CD14-positive monocyte (primary cell): ENCODE measurements around the gene RAPGEFL1. TPM values are rescaled to one million over a fixed set of nuclear protein-coding genes. Genes with fewer than 3 reads are reported as not detected.

Source experiments
- DNase-seq, 3 donors: peaks; one replicate each; pipeline ENCODE4 v3.0.0-alpha.2; 2011 to 2022
- H2AFZ ChIP-seq: 2 replicates; pipeline ENCODE4 v1.6.0; 2012; ENCODE audit warnings: mild to moderate bottlenecking, low read depth, low read length, inconsistent platforms; ENCODE audit not compliant: insufficient read depth, poor library complexity, severe bottlenecking
- H3K27ac ChIP-seq, 2 donors: 1 replicate in 1 of 2; 2 replicates in 1 of 2; pipeline ENCODE4 v1.5.1; 2012 to 2013; ENCODE audit warnings: low read length in 2 of 2, control low read depth in 1 of 2, inconsistent platforms in 1 of 2, low read depth in 1 of 2, mild to moderate bottlenecking in 1 of 2
- H3K27me3 ChIP-seq, 2 donors: one replicate each; pipeline versions ENCODE4 v1.6.0 to v1.6.1; 2011 to 2013; ENCODE audit warnings: low read length in 2 of 2; ENCODE audit not compliant: control insufficient read depth in 2 of 2, insufficient read depth in 2 of 2
- H3K36me3 ChIP-seq, 2 donors: replicated peaks in 1 of 2; 1 replicate in 1 of 2; 2 replicates in 1 of 2; pipeline versions ENCODE4 v1.5.1 to v1.6.1; 2012 to 2013; ENCODE audit warnings: low read length in 2 of 2, control low read depth in 1 of 2, inconsistent platforms in 1 of 2, mild to moderate bottlenecking in 1 of 2; ENCODE audit not compliant: insufficient read depth in 2 of 2, control insufficient read depth in 1 of 2
- H3K4me1 ChIP-seq, 2 donors: 1 replicate in 1 of 2; 2 replicates in 1 of 2; pipeline versions ENCODE4 v1.5.1 to v1.6.1; 2012 to 2013; ENCODE audit warnings: low read length in 2 of 2, control low read depth in 1 of 2, inconsistent platforms in 1 of 2, mild to moderate bottlenecking in 1 of 2, moderate library complexity in 1 of 2; ENCODE audit not compliant: insufficient read depth in 2 of 2, control insufficient read depth in 1 of 2
- H3K4me2 ChIP-seq: replicated peaks from 2 replicates; pipeline ENCODE3; 2012; ENCODE audit warnings: low read length, moderate library complexity, mild to moderate bottlenecking; ENCODE audit not compliant: poor library complexity, severe bottlenecking; ENCODE audit errors: extremely low read depth
- H3K4me3 ChIP-seq, 3 experiments: fragments of 200-600 bp in 1 of 3; sonication (generic) in 1 of 3; replicated peaks in 1 of 3; 1 replicate in 2 of 3; 2 replicates in 1 of 3; pipeline ENCODE4 v1.5.1; 2011 to 2013; ENCODE audit warnings: low read length in 3 of 3, mild to moderate bottlenecking in 3 of 3, control low read depth in 2 of 3, low read depth in 2 of 3, inconsistent platforms in 1 of 3, moderate library complexity in 1 of 3
- H3K79me2 ChIP-seq: 2 replicates; pipeline ENCODE4 v1.6.0; 2012; ENCODE audit warnings: mild to moderate bottlenecking, control low read depth, inconsistent platforms, low read length, moderate library complexity; ENCODE audit not compliant: insufficient read depth
- H3K9ac ChIP-seq: 2 replicates; pipeline ENCODE4 v1.6.0; 2017; ENCODE audit warnings: low read length, mild to moderate bottlenecking; ENCODE audit not compliant: insufficient read depth, poor library complexity, severe bottlenecking
- H3K9me3 ChIP-seq, 2 donors: replicated peaks in 1 of 2; 1 replicate in 1 of 2; 2 replicates in 1 of 2; pipeline versions ENCODE4 v1.5.1 to v1.6.1; 2012 to 2013; ENCODE audit warnings: low read length in 2 of 2, control low read depth in 1 of 2; ENCODE audit not compliant: control insufficient read depth in 1 of 2, insufficient read depth in 1 of 2
- H4K20me1 ChIP-seq: 2 replicates; pipeline ENCODE4 v1.6.0; 2012; ENCODE audit warnings: mild to moderate bottlenecking, low read length, control low read depth, moderate library complexity; ENCODE audit not compliant: insufficient read depth
- H3K27ac Mint-ChIP-seq, 7 donors: one replicate each; pipeline ENCODE4 v1.8.0; 2020; ENCODE audit warnings: mild to moderate bottlenecking in 7 of 7, mixed read lengths in 7 of 7, moderate library complexity in 6 of 7, inconsistent platforms in 2 of 7
- H3K27me3 Mint-ChIP-seq, 3 donors: one replicate each; pipeline ENCODE4 v1.8.0; 2021 to 2022; ENCODE audit warnings: low read depth in 3 of 3, mild to moderate bottlenecking in 3 of 3, mixed read lengths in 3 of 3, moderate library complexity in 3 of 3, inconsistent platforms in 1 of 3
- H3K36me3 Mint-ChIP-seq, 2 donors: one replicate each; pipeline ENCODE4 v1.8.0; 2020; ENCODE audit warnings: mixed read lengths in 2 of 2, inconsistent platforms in 1 of 2, mild to moderate bottlenecking in 1 of 2
- H3K4me1 Mint-ChIP-seq: one replicate; pipeline ENCODE4 v1.8.0; 2020; ENCODE audit warnings: mild to moderate bottlenecking, mixed read lengths
- H3K4me3 Mint-ChIP-seq, 2 donors: one replicate each; pipeline ENCODE4 v1.8.0; 2020; ENCODE audit warnings: mild to moderate bottlenecking in 2 of 2, mixed read lengths in 2 of 2, moderate library complexity in 1 of 2
- H3K9me3 Mint-ChIP-seq, 7 donors: one replicate each; pipeline ENCODE4 v1.8.0; 2020 to 2022; ENCODE audit warnings: mixed read lengths in 7 of 7, mild to moderate bottlenecking in 6 of 7, moderate library complexity in 6 of 7, inconsistent platforms in 2 of 7
- WGBS: methylation state at CpG from one replicate; pipeline ENCODE4 v1.1.5; 2013; ENCODE audit warnings: missing lambda C conversion rate; ENCODE audit not compliant: insufficient coverage; 5-methylcytosine and 5-hydroxymethylcytosine counted together
- intact Hi-C, 2 donors: fragments of 100-400 bp; cut with micrococcal nuclease; formaldehyde crosslinking; loops; one replicate each; pipeline versions ENCODE4 v1.15.0 to v1.15.1; 2023
- polyA plus RNA-seq, 3 donors: library from polyadenylated mRNA; depleted of rRNA in 1 of 3; unstranded in 2 of 3; stranded (reverse) in 1 of 3; fragments of 300-500 nt in 2 of 3; fragments of >200 nt in 1 of 3; fragmentation: Illumina TruSeq in 2 of 3; gene quantifications; 1 replicate in 2 of 3; 2 replicates in 1 of 3; pipeline ENCODE4 v1.2.3, GENCODE V29; 2012 to 2021
- TF ChIP-seq, protein P1 (sequence below): fragments of 200-600 bp; IDR thresholded peaks from one replicate; pipeline ENCODE4 v1.8.0; 2022; ENCODE audit warnings: antibody characterized with exemption, mild to moderate bottlenecking

The RAPGEFL1 gene
- polyA plus RNA-seq, 3 donors: 0.09 to 6.1 (median 0.10) TPM

DNA sequence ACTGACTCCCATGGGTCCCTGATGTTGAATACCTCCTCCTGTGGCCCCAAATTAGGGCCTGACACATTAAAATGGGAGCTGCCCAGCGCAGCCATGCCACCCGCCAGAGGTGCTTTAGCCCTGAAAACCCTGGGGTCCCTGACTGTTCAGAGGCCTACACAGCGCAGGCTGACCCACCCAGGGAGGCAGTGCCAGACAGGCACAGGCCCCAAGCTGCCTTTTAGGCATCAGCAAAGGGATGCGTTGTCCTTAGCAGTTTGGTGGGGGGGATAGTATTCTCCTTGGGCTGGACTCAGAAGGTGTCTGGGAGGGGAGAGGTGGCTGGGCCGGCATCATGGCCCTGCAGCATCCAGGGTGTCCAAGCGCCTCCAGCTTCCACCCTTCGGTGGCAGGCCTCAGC, 1.4 kb downstream of the RAPGEFL1 start:
- intact Hi-C loops: no loop called here
- H2AFZ ChIP-seq: no peak overlapping the region
- TF ChIP-seq, protein P1, sequence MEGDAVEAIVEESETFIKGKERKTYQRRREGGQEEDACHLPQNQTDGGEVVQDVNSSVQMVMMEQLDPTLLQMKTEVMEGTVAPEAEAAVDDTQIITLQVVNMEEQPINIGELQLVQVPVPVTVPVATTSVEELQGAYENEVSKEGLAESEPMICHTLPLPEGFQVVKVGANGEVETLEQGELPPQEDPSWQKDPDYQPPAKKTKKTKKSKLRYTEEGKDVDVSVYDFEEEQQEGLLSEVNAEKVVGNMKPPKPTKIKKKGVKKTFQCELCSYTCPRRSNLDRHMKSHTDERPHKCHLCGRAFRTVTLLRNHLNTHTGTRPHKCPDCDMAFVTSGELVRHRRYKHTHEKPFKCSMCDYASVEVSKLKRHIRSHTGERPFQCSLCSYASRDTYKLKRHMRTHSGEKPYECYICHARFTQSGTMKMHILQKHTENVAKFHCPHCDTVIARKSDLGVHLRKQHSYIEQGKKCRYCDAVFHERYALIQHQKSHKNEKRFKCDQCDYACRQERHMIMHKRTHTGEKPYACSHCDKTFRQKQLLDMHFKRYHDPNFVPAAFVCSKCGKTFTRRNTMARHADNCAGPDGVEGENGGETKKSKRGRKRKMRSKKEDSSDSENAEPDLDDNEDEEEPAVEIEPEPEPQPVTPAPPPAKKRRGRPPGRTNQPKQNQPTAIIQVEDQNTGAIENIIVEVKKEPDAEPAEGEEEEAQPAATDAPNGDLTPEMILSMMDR: no peak
- Mint-ChIP-seq H3K36me3 (peaks cover 27 to 34% of the 10 kb centered on the region in 2 donors), H3K9me3 (peaks cover 0 to 3% (median 0%) of the 10 kb centered on the region in 7 donors), H3K4me1 (peaks cover 9% of the 10 kb centered on the region), H3K4me3 (peak overlapping the region; percentile 41 to 73), H3K27me3 (peaks cover 7 to 21% (median 11%) of the 10 kb centered on the region in 3 donors), H3K27ac (peak overlapping the region in 1 of 7 donors; percentile 30)
- WGBS: 100% methylated on average over 7 of the region's 7 CpGs
- peaks cover 12 to 15% of the 10 kb centered on the region in 2 donors for H3K4me1 ChIP-seq
- no peaks in the 10 kb centered on the region for H3K79me2 ChIP-seq
- H3K9me3 ChIP-seq: no peaks in the 10 kb centered on the region
- no peak overlapping the region for H3K4me2 ChIP-seq
- peaks cover 5 to 12% of the 10 kb centered on the region in 2 donors for H3K27me3 ChIP-seq
- H4K20me1 ChIP-seq: peaks cover 6% of the 10 kb centered on the region
- no peak overlapping the region for H3K9ac ChIP-seq
- peaks cover 11 to 28% of the 10 kb centered on the region in 2 donors for H3K36me3 ChIP-seq
- H3K4me3 ChIP-seq: no peak overlapping the region
- DNase-seq: no peak
- no peak overlapping the region for H3K27ac ChIP-seq

DNA sequence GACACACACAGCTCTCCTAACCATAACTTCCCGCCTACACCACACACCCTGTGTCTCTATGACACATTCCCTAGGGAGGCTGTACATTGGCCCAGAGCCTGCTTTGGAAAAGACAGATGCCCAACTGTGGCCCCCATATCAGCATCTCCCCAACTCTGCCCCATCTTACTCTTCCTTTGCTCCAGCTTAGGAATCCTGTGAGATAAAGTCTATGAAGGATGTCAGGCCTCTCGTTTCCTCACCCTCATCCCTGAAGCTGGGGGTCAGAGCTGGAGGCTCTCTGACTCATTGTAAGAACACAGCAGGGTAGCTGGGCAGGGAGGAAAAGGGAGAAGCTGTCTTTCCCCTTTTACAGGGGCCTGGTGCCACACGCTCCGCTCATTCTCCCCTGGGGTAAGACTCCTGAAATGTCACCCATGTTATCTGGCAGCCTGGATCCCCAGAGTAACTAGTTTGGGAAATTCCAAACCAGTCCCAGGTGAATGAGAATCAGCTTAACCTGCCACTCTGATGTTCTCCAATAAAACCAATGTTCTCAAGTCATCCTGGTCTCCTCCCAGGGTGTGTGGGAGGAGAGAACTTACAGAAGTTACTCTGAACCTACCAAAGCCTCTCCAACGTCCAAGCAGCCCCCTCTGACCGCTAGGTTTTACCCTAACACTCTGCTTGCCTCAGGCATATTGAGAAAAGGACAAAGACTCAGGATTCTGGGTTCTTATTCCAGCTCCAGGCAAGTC, 2.8 kb downstream of the RAPGEFL1 start:
- Histone ChIP-seq H3K27me3 (peaks cover 5 to 12% of the 10 kb centered on the region in 2 donors), H4K20me1 (peaks cover 6% of the 10 kb centered on the region), H2AFZ (no peak overlapping the region), H3K4me3 (no peak overlapping the region), H3K36me3 (peaks cover 5 to 14% of the 10 kb centered on the region in 2 donors), H3K9me3 (no peaks in the 10 kb centered on the region), H3K79me2 (no peaks in the 10 kb centered on the region), H3K27ac (no peak overlapping the region), H3K4me1 (peaks cover 14 to 18% of the 10 kb centered on the region in 2 donors), H3K9ac (no peak overlapping the region), H3K4me2 (no peak overlapping the region)
- H3K27ac Mint-ChIP-seq: no peak overlapping the region
- peaks cover 0 to 3% (median 0%) of the 10 kb centered on the region in 7 donors for H3K9me3 Mint-ChIP-seq
- peaks cover 20 to 21% of the 10 kb centered on the region in 2 donors for H3K36me3 Mint-ChIP-seq
- TF ChIP-seq, protein P1: no peak
- WGBS: 86% methylated on average over 3 of the region's 6 CpGs
- no peak for DNase-seq
- H3K4me1 Mint-ChIP-seq: peaks cover 12% of the 10 kb centered on the region
- no peak overlapping the region for H3K4me3 Mint-ChIP-seq
- intact Hi-C loops: no loop called here
- peaks cover 7 to 21% (median 13%) of the 10 kb centered on the region in 3 donors for H3K27me3 Mint-ChIP-seq
